ENCODE measurements around the gene XRCC5. TPM values are rescaled to one million over a fixed set of nuclear protein-coding genes. Genes with fewer than 3 reads are reported as not detected.
"Not testable (repeated sequence)": the region's sequence is repeated elsewhere in the genome, so short reads cannot be mapped to it uniquely, and the experiment has no call there.

Gene XRCC5
- total RNA-seq, 1 donor from 2014 or later: 524 TPM

GRCh38 chr2:216074794-216075193 lies 34.4 kb upstream of the XRCC5 start:
- Mint-ChIP-seq H3K4me1 (peaks cover 9% of the 10 kb centered on the region), H3K36me3 (ENCODE audit: low read depth) (peaks cover 2% of the 10 kb centered on the region), H3K27ac (ENCODE audit: unreplicated experiment) (no peak overlapping the region), H3K9me3 (no peaks in the 10 kb centered on the region), H3K4me3 (peak overlapping the region; percentile 29), H3K27me3 (ENCODE audit: low read depth) (no peaks in the 10 kb centered on the region)
- no peak for DNase-seq (ENCODE audit: low read depth, low spot score)
- TF ChIP-seq, protein P1, sequence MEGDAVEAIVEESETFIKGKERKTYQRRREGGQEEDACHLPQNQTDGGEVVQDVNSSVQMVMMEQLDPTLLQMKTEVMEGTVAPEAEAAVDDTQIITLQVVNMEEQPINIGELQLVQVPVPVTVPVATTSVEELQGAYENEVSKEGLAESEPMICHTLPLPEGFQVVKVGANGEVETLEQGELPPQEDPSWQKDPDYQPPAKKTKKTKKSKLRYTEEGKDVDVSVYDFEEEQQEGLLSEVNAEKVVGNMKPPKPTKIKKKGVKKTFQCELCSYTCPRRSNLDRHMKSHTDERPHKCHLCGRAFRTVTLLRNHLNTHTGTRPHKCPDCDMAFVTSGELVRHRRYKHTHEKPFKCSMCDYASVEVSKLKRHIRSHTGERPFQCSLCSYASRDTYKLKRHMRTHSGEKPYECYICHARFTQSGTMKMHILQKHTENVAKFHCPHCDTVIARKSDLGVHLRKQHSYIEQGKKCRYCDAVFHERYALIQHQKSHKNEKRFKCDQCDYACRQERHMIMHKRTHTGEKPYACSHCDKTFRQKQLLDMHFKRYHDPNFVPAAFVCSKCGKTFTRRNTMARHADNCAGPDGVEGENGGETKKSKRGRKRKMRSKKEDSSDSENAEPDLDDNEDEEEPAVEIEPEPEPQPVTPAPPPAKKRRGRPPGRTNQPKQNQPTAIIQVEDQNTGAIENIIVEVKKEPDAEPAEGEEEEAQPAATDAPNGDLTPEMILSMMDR (conservative IDR thresholded peaks at IDR 0.05): no peak

DNA sequence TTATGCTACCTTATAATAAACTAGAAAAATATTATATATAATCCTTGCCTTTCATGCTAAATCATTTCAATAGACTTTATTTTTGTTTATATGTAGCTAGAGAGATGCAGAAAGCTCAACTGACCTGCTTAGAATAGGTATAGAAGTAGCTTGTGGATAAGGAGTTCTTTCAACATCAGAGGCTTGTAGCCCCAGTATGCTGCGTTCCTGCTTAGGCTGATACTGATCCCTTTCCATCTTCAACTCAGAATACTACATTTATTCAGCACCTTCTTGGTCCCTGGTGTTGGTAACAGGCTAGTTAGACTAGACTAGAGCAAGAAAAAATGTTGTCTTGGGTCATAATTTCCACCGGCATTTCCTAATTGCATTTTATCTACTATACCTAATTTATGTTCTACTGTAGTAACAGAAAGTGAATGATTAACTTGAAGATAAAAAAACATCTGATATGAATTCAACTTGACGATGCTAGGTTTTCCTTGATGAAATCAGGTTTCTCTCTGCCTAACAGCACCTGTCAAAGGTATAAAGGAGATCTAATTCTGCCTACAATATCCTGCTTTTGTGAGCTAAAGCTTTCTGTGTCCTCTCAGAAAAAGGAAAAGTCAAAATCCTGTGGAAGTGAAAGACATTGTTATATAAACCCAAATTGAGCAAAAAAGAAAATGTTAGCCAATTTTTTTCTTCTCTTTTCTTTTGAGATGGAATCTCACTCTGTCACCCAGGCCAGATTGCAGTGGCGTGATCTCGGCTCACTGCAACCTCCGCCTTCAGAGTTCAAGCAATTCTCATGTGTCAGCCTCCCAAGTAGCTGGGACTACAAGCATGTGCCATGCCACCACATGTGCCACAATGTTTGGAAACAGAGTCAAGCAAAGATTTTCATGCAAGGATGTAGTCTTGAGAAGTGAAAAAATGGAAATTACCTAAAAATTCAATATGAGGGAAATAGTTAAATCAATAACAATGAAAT lies 33.4 kb upstream of the XRCC5 start:
- TF ChIP-seq, protein P1 (conservative IDR thresholded peaks at IDR 0.05): no peak
- H3K4me1 Mint-ChIP-seq: peaks cover 13% of the 10 kb centered on the region
- peak overlapping the region; percentile 25 for H3K4me3 Mint-ChIP-seq

DNA sequence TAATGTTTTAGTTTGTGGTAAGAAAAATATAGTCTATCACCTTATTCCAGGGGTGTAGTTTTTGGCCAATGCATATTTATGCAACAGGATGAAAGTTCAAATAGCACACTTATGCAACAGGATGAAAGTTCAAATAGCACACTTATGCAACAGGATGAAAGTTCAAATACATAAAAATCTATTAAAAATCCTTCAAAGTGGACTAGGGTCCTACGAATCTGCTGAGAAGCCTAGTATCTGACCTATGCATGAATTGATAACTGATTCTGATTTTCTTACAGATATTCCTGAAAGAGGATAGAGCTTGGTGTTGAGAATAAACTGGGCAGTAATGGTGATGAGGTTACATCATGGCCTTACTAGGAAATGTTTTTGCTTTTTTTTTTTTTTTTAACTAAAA lies 30.4 kb upstream of the XRCC5 start:
- H3K4me3 Mint-ChIP-seq: peak overlapping the region; percentile 42

More for the DNA sequence above, 33.4 kb upstream of the XRCC5 start:
- DNase-seq (ENCODE audit: low read depth, low spot score): no peak
- peaks cover 2% of the 10 kb centered on the region for H3K36me3 Mint-ChIP-seq (ENCODE audit: low read depth)
- H3K27me3 Mint-ChIP-seq (ENCODE audit: low read depth): no peaks in the 10 kb centered on the region
- no peak overlapping the region for H3K27ac Mint-ChIP-seq (ENCODE audit: unreplicated experiment)
- no peaks in the 10 kb centered on the region for H3K9me3 Mint-ChIP-seq

DNA sequence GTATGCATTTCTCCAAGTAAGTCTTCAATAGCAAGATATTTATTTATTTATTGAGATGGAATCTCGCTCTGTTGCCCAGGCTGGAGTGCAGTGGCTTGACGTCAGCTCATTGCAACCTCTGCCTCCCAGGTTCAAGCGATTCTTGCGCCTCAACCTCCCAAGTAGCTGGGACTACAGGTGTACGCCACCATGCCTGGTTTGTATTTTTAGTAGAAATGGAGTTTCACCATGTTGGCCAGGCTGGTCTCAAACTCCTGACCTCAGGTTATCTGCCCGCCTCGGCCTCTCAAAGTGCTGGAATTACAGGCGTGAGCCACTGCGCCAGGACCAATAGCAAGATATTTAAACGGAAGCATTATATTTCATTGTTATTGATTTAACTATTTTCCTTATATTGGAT lies 29.1 kb upstream of the XRCC5 start:
- H3K27me3 Mint-ChIP-seq (ENCODE audit: low read depth); H3K36me3 Mint-ChIP-seq (ENCODE audit: low read depth); H3K27ac Mint-ChIP-seq (ENCODE audit: unreplicated experiment); H3K9me3 Mint-ChIP-seq; DNase-seq (ENCODE audit: low read depth, low spot score): not testable (repeated sequence)
- Mint-ChIP-seq H3K4me1 (peaks cover 48% of the 10 kb centered on the region), H3K4me3 (peak overlapping the region; percentile 24)

More for the DNA sequence above, 30.4 kb upstream of the XRCC5 start:
- DNase-seq (ENCODE audit: low read depth, low spot score): no peak
- Mint-ChIP-seq H3K4me1 (peaks cover 36% of the 10 kb centered on the region), H3K36me3 (ENCODE audit: low read depth) (peaks cover under 1% of the 10 kb centered on the region), H3K27me3 (ENCODE audit: low read depth) (no peaks in the 10 kb centered on the region), H3K9me3 (no peaks in the 10 kb centered on the region), H3K27ac (ENCODE audit: unreplicated experiment) (no peak overlapping the region)
- TF ChIP-seq, protein P1 (conservative IDR thresholded peaks at IDR 0.05): no peak

- TF ChIP-seq, protein P1 (conservative IDR thresholded peaks at IDR 0.05): no peak
- no peaks in the 10 kb centered on the region for H3K36me3 Mint-ChIP-seq (ENCODE audit: low read depth)
Observed at GRCh38 chr2:216081012-216081411, 28.1 kb upstream of the XRCC5 start.

More at GRCh38 chr2:216081012-216081411, 28.1 kb upstream of the XRCC5 start:
- peak overlapping the region; percentile 83 for H3K27ac Mint-ChIP-seq (ENCODE audit: unreplicated experiment)
- H3K27me3 Mint-ChIP-seq (ENCODE audit: low read depth): no peaks in the 10 kb centered on the region
- no peaks in the 10 kb centered on the region for H3K9me3 Mint-ChIP-seq
- no peak for DNase-seq (ENCODE audit: low read depth, low spot score)
- peak overlapping the region; percentile 86 for H3K4me3 Mint-ChIP-seq
- H3K4me1 Mint-ChIP-seq: peaks cover 47% of the 10 kb centered on the region
